ENCODE results near the gene TOR2A. TPM values are rescaled to one million over a fixed set of nuclear protein-coding genes. Genes with fewer than 3 reads are reported as not detected.

Gene TOR2A
- total RNA-seq, 1 donor from 2014 or later: 5.5 TPM

DNA sequence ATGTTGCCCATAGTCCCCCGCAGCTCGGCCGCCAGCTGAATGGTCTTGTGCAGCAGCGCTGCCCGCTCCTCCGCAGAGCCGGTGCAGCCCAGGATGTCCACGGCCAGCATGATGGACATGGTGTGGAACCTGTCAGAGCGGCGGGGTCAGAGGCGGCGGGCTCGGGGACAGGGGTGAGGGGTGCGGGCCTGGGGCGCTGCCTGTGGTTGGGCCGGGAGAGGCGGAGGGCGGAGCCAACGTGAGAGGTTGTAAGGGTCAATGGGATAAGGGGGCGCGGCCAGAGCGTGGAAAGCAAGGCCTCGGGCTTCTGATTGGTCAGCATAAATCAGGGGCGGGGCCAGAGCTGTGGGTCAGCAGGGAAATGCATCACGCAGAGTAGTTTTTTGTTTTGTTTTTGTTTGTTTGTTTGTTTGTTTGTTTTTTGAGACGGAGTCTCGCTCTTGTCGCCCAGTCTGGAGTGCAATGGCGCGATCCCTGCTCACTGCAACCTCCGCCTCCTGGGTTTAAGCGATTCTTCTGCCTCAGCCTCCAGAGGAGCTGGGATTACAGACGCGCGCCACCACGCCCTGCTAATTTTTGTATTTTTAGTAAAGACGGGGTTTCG, 6.8 kb upstream of the TOR2A start:
- peak; percentile 97 for DNase-seq (ENCODE audit: low spot score)
- no peaks in the 10 kb centered on the region for H3K36me3 Mint-ChIP-seq
- no peaks in the 10 kb centered on the region for H3K9me3 Mint-ChIP-seq
- Histone ChIP-seq H3K4me3 (peak overlapping the region; percentile 55), H3K79me2 (ENCODE audit: low read depth) (no peaks in the 10 kb centered on the region), H4K20me1 (ENCODE audit: low read depth) (peaks cover 9% of the 10 kb centered on the region), H3F3A (ENCODE audit: low read depth) (peaks cover 12% of the 10 kb centered on the region), H3K4me2 (peak overlapping the region; percentile 89), H3K27me3 (peaks cover 19% of the 10 kb centered on the region), H3K9ac (no peak overlapping the region), H3K36me3 (no peaks in the 10 kb centered on the region), H3K9me3 (ENCODE audit: low read depth) (no peaks in the 10 kb centered on the region), H3K27ac (no peak overlapping the region), H3K4me1 (no peaks in the 10 kb centered on the region), H2AFZ (replicated peaks) (peak overlapping the region; percentile 90)
- H3K27ac Mint-ChIP-seq: no peak overlapping the region
- H3K4me3 Mint-ChIP-seq: peak overlapping the region; percentile 90
- H3K4me1 Mint-ChIP-seq: peaks cover 30% of the 10 kb centered on the region
- H3K27me3 Mint-ChIP-seq (ENCODE audit: insufficient read depth, low read depth): peaks cover 7% of the 10 kb centered on the region
- TF ChIP-seq EZH2 (IDR thresholded peaks at IDR 0.05) (no peak), EZH2phosphoT487 (IDR thresholded peaks at IDR 0.05) (no peak)
- TF ChIP-seq, protein P1, sequence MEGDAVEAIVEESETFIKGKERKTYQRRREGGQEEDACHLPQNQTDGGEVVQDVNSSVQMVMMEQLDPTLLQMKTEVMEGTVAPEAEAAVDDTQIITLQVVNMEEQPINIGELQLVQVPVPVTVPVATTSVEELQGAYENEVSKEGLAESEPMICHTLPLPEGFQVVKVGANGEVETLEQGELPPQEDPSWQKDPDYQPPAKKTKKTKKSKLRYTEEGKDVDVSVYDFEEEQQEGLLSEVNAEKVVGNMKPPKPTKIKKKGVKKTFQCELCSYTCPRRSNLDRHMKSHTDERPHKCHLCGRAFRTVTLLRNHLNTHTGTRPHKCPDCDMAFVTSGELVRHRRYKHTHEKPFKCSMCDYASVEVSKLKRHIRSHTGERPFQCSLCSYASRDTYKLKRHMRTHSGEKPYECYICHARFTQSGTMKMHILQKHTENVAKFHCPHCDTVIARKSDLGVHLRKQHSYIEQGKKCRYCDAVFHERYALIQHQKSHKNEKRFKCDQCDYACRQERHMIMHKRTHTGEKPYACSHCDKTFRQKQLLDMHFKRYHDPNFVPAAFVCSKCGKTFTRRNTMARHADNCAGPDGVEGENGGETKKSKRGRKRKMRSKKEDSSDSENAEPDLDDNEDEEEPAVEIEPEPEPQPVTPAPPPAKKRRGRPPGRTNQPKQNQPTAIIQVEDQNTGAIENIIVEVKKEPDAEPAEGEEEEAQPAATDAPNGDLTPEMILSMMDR (IDR thresholded peaks at IDR 0.05): no peak

DNA sequence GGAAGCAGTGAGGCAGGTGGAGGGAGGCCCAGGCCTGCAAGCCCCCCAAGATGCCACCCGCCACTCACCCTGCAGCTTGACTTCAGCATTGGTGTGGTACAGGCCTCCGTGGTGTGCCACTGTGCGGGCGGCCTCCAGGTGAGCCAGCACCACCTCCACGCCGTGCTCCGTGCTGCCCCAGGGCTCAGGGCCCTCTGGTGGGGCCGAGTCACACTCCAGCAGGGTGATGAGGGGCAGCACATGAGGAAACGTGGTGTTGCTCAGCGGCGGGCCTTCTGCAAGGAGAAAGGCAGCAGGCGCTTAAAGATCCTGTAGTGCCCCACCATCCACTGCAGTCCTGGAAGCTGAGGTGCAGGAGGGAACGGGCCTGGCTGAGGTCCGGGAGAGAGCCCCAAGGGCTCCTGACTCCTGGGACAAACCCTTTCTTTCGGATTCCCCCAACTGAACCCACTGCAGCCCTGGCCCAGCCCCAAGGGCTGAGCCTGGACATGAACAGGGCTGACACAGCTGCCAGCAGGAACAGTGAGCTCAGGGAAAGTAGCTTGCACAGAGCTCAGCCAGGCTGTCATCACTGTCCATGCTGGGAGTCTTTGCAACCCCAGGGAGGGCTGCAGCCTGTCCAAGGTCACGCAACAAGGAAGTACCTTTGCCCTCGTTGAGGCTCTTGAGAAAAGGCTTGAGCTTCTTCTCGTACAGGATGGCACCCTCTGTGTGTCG, 4.7 kb upstream of the TOR2A start:
- peaks cover 38% of the 10 kb centered on the region for H3K4me1 Mint-ChIP-seq
- H3K27me3 Mint-ChIP-seq (ENCODE audit: insufficient read depth, low read depth): peaks cover 5% of the 10 kb centered on the region
- Histone ChIP-seq H3K4me3 (no peak overlapping the region), H2AFZ (replicated peaks) (no peak overlapping the region), H3K9ac (no peak overlapping the region), H3K36me3 (no peaks in the 10 kb centered on the region), H3K27ac (no peak overlapping the region), H3K4me1 (peaks cover 8% of the 10 kb centered on the region), H3K79me2 (ENCODE audit: low read depth) (no peaks in the 10 kb centered on the region), H3F3A (ENCODE audit: low read depth) (peaks cover 22% of the 10 kb centered on the region), H3K27me3 (peaks cover 19% of the 10 kb centered on the region), H4K20me1 (ENCODE audit: low read depth) (peaks cover 9% of the 10 kb centered on the region), H3K9me3 (ENCODE audit: low read depth) (no peaks in the 10 kb centered on the region), H3K4me2 (no peak overlapping the region)
- no peak for DNase-seq (ENCODE audit: low spot score)
- TF ChIP-seq, protein P1 (IDR thresholded peaks at IDR 0.05): no peak
- TF ChIP-seq EZH2 (IDR thresholded peaks at IDR 0.05) (no peak), EZH2phosphoT487 (IDR thresholded peaks at IDR 0.05) (no peak)
- no peaks in the 10 kb centered on the region for H3K9me3 Mint-ChIP-seq
- H3K27ac Mint-ChIP-seq: no peak overlapping the region
- no peaks in the 10 kb centered on the region for H3K36me3 Mint-ChIP-seq
- H3K4me3 Mint-ChIP-seq: no peak overlapping the region

DNA sequence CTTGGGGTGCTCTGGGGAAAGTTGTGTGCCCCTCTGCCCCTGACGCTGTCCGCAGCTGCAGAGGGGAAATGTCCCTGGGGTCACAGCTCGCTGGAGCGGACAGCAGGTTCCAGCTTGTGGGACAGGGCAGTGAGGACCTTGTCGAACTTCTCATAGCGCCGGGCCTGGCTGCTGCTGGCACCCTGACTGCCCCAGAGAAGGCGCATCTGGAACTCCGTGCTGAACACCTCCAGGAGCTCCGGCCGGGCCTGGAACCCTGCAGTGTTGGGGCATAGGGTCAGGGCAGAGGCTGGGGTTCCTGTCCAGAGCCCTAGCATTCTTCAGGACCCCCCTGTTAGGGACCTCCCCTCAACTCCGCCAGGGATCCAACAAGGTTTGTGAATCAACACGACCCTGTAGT, 3.6 kb upstream of the TOR2A start:
- Histone ChIP-seq H3K4me1 (peaks cover 13% of the 10 kb centered on the region), H4K20me1 (ENCODE audit: low read depth) (peaks cover 9% of the 10 kb centered on the region)

More for the DNA sequence above, 3.6 kb upstream of the TOR2A start:
- DNase-seq (ENCODE audit: low spot score): no peak
- H3K27me3 Mint-ChIP-seq (ENCODE audit: insufficient read depth, low read depth): peaks cover 5% of the 10 kb centered on the region
- H3K4me1 Mint-ChIP-seq: peaks cover 42% of the 10 kb centered on the region
- TF ChIP-seq EZH2 (IDR thresholded peaks at IDR 0.05) (no peak), EZH2phosphoT487 (IDR thresholded peaks at IDR 0.05) (no peak)
- TF ChIP-seq, protein P1 (IDR thresholded peaks at IDR 0.05): no peak
- H3K36me3 ChIP-seq: no peaks in the 10 kb centered on the region
- H3K27me3 ChIP-seq: peaks cover 19% of the 10 kb centered on the region
- no peak overlapping the region for H3K9ac ChIP-seq
- no peak overlapping the region for H3K4me3 Mint-ChIP-seq
- H3K4me2 ChIP-seq: no peak overlapping the region
- no peak overlapping the region for H2AFZ ChIP-seq (replicated peaks)
- H3K27ac ChIP-seq: no peak overlapping the region
- H3K36me3 Mint-ChIP-seq: no peaks in the 10 kb centered on the region
- no peak overlapping the region for H3K4me3 ChIP-seq
- H3F3A ChIP-seq (ENCODE audit: low read depth): peaks cover 22% of the 10 kb centered on the region
- no peak overlapping the region for H3K27ac Mint-ChIP-seq
- no peaks in the 10 kb centered on the region for H3K9me3 Mint-ChIP-seq
- H3K9me3 ChIP-seq (ENCODE audit: low read depth): no peaks in the 10 kb centered on the region
- H3K79me2 ChIP-seq (ENCODE audit: low read depth): no peaks in the 10 kb centered on the region

Measured in neural progenitor cell (in vitro differentiated cells).